Esophagus squamous epithelium (tissue), 5 donors: Measurements from ENCODE around the gene PARD3B. TPM values are rescaled to one million over a fixed set of nuclear protein-coding genes. Genes with fewer than 3 reads are reported as not detected.

Experiments used
- DNase-seq: peaks from one replicate; lab custom pipeline; 2025; lab: John Stamatoyannopoulos, UW
- H3K27ac ChIP-seq, 4 donors: fragments of 200-600 bp; sonication (generic); one replicate each; pipeline ENCODE4 v1.5.1; 2016 to 2019; ENCODE audit warnings: mild to moderate bottlenecking in 1 of 4
- H3K27me3 ChIP-seq, 4 donors: fragments of 200-600 bp; sonication (generic); 1 replicate in 3 of 4; 2 replicates in 1 of 4; pipeline versions ENCODE4 v1.5.1 to v1.6.0; 2017 to 2021; ENCODE audit warnings: antibody characterized with exemption in 1 of 4
- H3K36me3 ChIP-seq, 3 donors: fragments of 200-600 bp; sonication (generic); one replicate each; pipeline ENCODE4 v1.5.1; 2016 to 2019
- H3K4me1 ChIP-seq, 3 donors: fragments of 200-600 bp; sonication (generic); one replicate each; pipeline ENCODE4 v1.5.1; 2017 to 2019
- H3K4me3 ChIP-seq, 4 donors: fragments of 200-600 bp; sonication (generic); 1 replicate in 3 of 4; 2 replicates in 1 of 4; pipeline ENCODE4 v1.5.1; 2016 to 2019; ENCODE audit warnings: mild to moderate bottlenecking in 2 of 4, moderate library complexity in 1 of 4
- H3K9me3 ChIP-seq, 3 donors: fragments of 200-600 bp; sonication (generic); one replicate each; pipeline ENCODE4 v1.5.1; 2016 to 2019
- CTCF ChIP-seq, 6 experiments: fragments of 450-650 bp in 4 of 6; fragments of 200-600 bp in 2 of 6; sonication (generic) in 2 of 6; IDR thresholded peaks; one replicate each; pipeline ENCODE4 v1.5.1; 2016 to 2019; ENCODE audit warnings: antibody characterized with exemption in 6 of 6, mild to moderate bottlenecking in 4 of 6, moderate library complexity in 4 of 6
- POLR2A ChIP-seq, 4 donors: fragments of 450-650 bp; IDR thresholded peaks; one replicate each; pipeline ENCODE4 v1.6.1; 2017; ENCODE audit warnings: antibody characterized with exemption in 4 of 4, mild to moderate bottlenecking in 4 of 4, moderate library complexity in 3 of 4
- WGBS, 2 donors: methylation state at CpG; one replicate each; pipeline ENCODE4 v1.1.5; 2018; 5-methylcytosine and 5-hydroxymethylcytosine counted together
- intact Hi-C: fragments of 100-400 bp; cut with DNase I; formaldehyde crosslinking; loops from one replicate; pipeline ENCODE4 v1.15.0; 2022
- total RNA-seq, 4 donors: library from RNA; depleted of rRNA; stranded (reverse); fragments of >200 nt; gene quantifications; one replicate each; pipeline ENCODE4 v1.1.0, GENCODE V29; 2016
- donor health status: DM: yes; HTN: yes; CAD: no.

PARD3B gene
- total RNA-seq, 4 donors from 2014 or later = 2.4 to 15.8 (median 4.3) TPM

GRCh38 chr2:204900487-204900886 is 355.2 kb downstream of the PARD3B start:
- intact Hi-C loops = no loop called here
- 8 to 13% methylated on average over 2 of the region's 2 CpGs for WGBS, 2 donors
- Histone ChIP-seq H3K27ac (no peak overlapping the region), H3K9me3 (peaks cover 0 to 11% (median 6%) of the 10 kb centered on the region in 3 donors), H3K4me3 (no peak overlapping the region), H3K4me1 (peaks cover 0 to 9% (median 0%) of the 10 kb centered on the region in 3 donors), H3K36me3 (no peaks in the 10 kb centered on the region), H3K27me3 (no peaks in the 10 kb centered on the region)
- no peak for DNase-seq
- TF ChIP-seq POLR2A (IDR thresholded peaks at IDR 0.05) (no peak), CTCF (IDR thresholded peaks at IDR 0.05) (no peak)

- Histone ChIP-seq H3K9me3 (peaks cover 0 to 11% (median 6%) of the 10 kb centered on the region in 3 donors), H3K27ac (no peak overlapping the region), H3K4me1 (peaks cover 0 to 9% (median 0%) of the 10 kb centered on the region in 3 donors), H3K4me3 (no peak overlapping the region), H3K27me3 (no peaks in the 10 kb centered on the region), H3K36me3 (no peaks in the 10 kb centered on the region)
- intact Hi-C loops = no loop called here
- 40 to 64% methylated on average over 1 of the region's 1 CpG for WGBS, 2 donors
- no peak for DNase-seq
- no peak for TF ChIP-seq CTCF (IDR thresholded peaks at IDR 0.05)
- no peak for TF ChIP-seq POLR2A (IDR thresholded peaks at IDR 0.05)
Observed at GRCh38 chr2:204900910-204901309, 355.6 kb downstream of the PARD3B start.

- WGBS, 2 donors = 33% methylated on average over 1 of the region's 1 CpG; no CpG with 5 or more reads in 1 of the 2 donors
- no peaks in the 10 kb centered on the region for H3K27me3 ChIP-seq
- DNase-seq = no peak
- H3K27ac ChIP-seq = no peak overlapping the region
- peaks cover 0 to 9% (median 0%) of the 10 kb centered on the region in 3 donors for H3K4me1 ChIP-seq
- no peaks in the 10 kb centered on the region for H3K36me3 ChIP-seq
- no peak overlapping the region for H3K4me3 ChIP-seq
- peaks cover 0 to 11% (median 6%) of the 10 kb centered on the region in 3 donors for H3K9me3 ChIP-seq
- TF ChIP-seq CTCF (IDR thresholded peaks at IDR 0.05) (no peak), POLR2A (IDR thresholded peaks at IDR 0.05) (no peak)
- intact Hi-C loops = no loop called here
Observed at GRCh38 chr2:204901591-204901990, 356.3 kb downstream of the PARD3B start.

- intact Hi-C loops = no loop called here
- TF ChIP-seq CTCF (IDR thresholded peaks at IDR 0.05) (no peak), POLR2A (IDR thresholded peaks at IDR 0.05) (no peak)
- Histone ChIP-seq H3K27ac (no peak overlapping the region), H3K4me1 (no peaks in the 10 kb centered on the region), H3K27me3 (no peaks in the 10 kb centered on the region), H3K9me3 (no peaks in the 10 kb centered on the region), H3K4me3 (no peak overlapping the region), H3K36me3 (no peaks in the 10 kb centered on the region)
- WGBS, 2 donors = 77 to 88% methylated on average over 2 of the region's 2 CpGs
- no peak for DNase-seq
Observed at GRCh38 chr2:204909791-204910190, 364.5 kb downstream of the PARD3B start.

GRCh38 chr2:204913312-204913711 is 368.0 kb downstream of the PARD3B start:
- Histone ChIP-seq H3K36me3 (no peaks in the 10 kb centered on the region), H3K27me3 (no peaks in the 10 kb centered on the region), H3K4me1 (no peaks in the 10 kb centered on the region), H3K4me3 (no peak overlapping the region), H3K9me3 (no peaks in the 10 kb centered on the region), H3K27ac (no peak overlapping the region)
- no peak for TF ChIP-seq CTCF (IDR thresholded peaks at IDR 0.05)
- no peak for TF ChIP-seq POLR2A (IDR thresholded peaks at IDR 0.05)
- WGBS, 2 donors = 65 to 79% methylated on average over 3 of the region's 3 CpGs
- intact Hi-C loops = no loop called here
- no peak for DNase-seq
